Activated CD8-positive, alpha-beta memory T cell treated with anti-CD3 and anti-CD28 coated beads for 1 hour (primary cell): Measurements from ENCODE around the gene HPS4.
A peak's percentile ranks its signal among the peaks of the same experiment; 100 is the strongest.

Experiments used
- DNase-seq, 2 donors: peaks; one replicate each; pipeline ENCODE4 v3.0.0-alpha.2; 2020; ENCODE audit warnings: low read depth in 1 of 2; ENCODE audit errors: extremely low read depth in 1 of 2

HPS4 gene

GRCh38 chr22:26470807-26471206 lies 12.8 kb downstream of the HPS4 start:
- DNase-seq: no peak

DNA sequence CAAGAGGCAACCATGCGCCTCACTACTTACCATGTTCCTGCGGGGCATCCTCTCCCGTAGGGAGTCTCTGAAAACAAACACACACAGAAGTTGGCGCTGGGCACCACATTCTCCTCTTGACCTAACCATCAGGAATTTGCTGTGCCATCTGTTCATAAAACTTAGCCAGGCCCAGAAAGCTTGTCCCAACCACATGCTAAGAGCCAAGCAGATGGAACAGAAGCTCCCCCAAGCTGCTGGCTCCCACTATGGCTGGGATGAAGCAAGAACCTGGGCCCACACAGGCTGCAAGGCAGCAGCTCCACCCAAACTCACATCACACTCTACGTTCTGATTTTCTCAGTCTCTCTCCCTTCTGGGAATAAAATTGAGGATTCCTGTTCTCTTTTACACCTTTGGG lies 17.4 kb downstream of the HPS4 start:
- DNase-seq: no peak

- DNase-seq: no peak
Observed at GRCh38 chr22:26464312-26464711, 19.3 kb downstream of the HPS4 start.

GRCh38 chr22:26463688-26464087 lies 19.9 kb downstream of the HPS4 start:
- DNase-seq: no peak

DNA sequence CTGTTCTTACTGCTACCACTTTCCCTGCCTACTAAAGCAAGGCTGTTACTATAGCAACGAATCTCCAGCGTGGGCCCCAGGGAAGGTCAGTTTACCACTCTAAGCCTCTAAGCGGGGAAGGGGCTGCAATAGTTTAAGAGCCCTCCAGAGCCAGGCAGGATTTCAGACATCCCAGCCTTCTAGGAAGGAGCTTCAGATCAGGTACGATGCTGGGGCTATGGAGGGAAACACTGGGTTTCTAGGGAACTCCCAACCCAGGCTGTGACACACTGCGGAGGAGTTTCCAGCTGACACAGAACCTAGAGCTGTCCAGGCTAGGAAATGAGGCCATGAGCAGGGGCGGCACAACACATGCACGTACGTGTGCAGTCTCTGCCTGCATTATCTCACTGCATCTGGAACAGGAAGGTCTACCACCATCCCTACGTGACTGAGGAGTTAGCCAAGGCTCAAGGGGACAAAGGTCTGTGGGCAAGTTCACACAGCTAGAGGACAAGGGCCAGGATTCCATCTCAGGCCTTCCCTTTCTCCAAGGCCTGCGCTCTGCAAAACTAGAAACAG lies 20.4 kb downstream of the HPS4 start:
- no peak for DNase-seq

DNA sequence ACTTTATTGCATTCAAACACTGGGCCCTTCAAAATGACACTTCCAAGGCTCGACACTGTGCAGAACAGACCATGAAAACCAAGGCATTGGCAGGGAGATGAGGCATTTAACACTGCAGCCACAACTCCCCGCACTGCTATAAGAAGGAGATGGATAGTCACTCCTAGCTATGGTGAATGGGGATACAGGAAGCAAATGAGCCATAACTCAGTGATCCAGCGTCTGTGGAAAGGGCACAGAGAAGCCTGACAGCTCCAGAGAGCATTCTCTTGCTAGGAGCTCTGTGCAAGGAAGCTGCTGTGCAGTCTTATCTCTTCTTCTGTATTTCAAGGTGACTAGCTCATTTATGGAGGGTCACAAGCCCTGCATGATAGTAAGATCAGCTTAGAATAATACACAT lies 20.9 kb downstream of the HPS4 start:
- DNase-seq: no peak

DNA sequence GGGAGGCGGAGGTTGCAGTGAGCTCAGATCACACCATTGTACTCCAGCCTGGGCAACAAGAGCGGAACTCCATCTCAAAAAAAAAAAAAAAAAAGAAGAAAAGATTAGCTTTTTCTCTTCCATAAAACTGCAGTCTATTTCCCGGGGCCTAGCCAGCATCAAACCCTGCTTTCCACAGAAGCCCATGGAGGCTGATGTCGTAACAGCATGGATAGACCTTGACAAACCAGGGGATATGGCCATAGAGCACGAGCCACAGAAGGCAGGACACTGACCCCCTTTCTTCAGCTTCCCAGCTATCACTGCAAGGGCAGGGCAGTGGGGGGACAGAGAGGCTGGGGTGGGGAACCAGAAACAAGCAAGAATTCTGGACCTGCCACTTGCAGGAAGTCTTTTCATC lies 21.5 kb downstream of the HPS4 start:
- no peak for DNase-seq

DNA sequence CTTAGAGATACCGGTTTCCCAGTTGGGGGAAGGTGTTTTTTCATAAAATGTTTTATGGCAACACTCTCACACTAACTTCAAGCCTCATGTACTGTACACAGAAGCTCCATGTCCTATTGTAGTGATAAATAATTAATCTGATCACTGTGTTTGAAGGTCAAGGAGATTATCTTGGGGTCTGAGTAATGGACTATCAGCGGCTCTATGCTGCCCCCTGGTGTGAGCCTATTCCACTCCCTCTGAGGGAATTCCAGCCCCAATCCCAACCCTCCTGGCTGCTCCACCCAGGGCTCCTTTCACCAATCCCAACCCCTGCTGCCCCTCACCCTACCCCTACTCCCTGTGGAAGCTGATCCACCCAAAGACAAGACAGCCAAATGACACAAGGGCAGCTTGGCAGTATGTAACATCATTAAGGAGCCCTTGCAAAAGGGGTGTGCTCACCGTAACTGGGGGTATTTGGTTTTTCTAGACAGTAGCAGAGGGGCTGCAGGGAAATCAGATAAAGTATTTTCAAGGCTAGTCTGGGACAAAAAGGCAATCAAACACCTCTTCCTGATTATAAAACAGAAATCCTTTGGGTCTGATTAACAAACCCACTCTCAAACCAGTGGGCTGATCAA lies 22.3 kb downstream of the HPS4 start:
- peak in 1 of 2 donors; percentile 19 for DNase-seq

GRCh38 chr22:26460202-26460601 lies 23.4 kb downstream of the HPS4 start:
- no peak for DNase-seq

- DNase-seq: no peak
Observed at GRCh38 chr22:26457661-26458272, 25.8 kb downstream of the HPS4 start.

- no peak for DNase-seq
Observed at GRCh38 chr22:26453812-26454500, 29.6 kb downstream of the HPS4 start.

DNA sequence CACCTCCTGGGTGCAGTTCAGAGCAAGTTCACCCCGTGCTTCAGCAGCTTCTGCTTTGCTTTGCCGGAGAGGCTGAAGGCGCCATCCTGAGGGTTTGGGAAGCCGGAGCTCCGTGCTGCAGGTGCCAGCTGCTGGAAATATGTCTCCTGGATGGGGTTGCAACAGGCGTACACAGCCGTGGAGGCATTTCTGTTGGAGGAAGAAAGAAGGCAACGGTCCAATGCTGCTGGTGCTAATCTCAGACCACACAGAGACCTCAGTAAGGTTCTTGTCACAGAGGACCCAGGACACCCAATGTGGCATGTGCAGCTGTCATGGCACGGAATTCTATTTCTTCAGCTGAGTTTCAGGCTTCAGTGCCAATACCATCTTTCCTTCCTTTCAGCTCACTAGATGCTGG lies 30.4 kb downstream of the HPS4 start:
- no peak for DNase-seq

GRCh38 chr22:26452236-26453016 lies 31.2 kb downstream of the HPS4 start:
- no peak for DNase-seq

DNA sequence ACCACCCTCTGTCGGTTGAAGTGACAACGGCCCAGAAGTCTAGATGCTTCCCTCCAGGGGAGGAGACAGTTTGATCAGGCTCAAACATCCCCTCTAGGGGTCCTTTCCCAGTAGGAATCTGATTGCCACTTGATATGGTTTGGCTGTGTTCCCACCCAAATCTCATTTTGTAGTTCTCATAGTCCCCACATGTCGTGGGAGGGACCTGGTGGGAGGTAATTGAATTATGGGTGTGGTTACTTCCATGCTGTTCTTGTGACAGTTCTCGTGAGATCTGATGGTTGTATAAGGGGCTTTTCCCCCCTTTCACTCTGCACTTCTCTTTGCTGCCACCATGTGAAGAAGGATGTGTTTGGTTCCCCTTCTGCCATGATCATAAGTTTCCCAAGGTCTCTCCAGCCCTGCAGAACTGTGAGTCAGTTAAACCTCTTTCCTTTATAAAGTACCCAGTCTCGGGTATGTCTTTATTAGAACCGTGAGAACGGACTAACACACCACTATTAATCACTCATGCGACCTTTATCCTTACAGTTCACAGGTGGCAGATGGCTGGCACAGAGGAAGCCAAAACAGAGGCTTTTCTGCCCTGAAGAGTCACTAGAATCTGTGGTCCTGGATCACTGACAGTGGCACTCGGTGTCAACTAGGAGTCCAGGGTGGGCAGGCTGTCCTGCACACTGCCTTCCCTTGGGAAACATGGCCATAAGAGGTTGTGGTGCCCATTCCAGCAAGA lies 33.0 kb downstream of the HPS4 start:
- DNase-seq: no peak

DNA sequence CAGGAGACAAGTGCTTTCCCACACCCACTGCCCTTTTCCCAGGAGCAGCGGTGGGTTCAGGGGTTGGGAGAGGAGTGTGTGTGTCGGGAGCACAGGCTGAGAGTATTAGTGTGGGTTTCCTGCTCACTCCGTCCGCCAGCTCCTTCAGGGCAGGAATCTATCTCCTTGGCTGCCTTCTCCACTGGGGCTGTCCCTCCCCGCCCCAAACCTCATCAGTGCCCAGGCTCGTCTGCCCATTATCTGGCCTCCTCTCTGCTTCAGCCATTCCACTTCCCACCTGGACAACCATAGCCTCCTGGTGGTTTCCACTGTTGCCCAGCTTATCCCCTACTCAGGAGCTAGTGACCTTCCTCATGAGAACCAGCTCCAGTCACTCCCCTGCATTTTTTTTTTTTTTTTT lies 34.6 kb downstream of the HPS4 start:
- no peak for DNase-seq

DNA sequence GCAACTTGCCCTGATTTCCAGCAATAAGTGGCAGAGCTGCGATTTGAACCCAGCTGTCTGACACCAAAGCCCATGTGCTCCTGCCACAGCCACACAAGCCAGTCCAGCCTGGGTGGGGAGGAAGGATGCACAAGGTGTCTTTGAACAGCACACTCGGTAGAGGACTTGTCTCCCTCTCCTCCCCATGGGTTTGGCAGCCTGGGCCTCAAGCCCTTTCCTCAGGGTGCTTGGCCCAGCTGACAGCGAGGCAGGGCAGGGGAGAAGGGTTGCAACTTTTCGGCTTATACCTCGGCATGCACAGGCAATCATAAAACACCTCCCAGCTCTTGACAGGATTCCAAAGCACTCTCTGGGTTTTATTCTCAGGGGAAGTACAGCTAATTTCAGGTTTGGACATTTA lies 35.2 kb downstream of the HPS4 start:
- no peak for DNase-seq

DNA sequence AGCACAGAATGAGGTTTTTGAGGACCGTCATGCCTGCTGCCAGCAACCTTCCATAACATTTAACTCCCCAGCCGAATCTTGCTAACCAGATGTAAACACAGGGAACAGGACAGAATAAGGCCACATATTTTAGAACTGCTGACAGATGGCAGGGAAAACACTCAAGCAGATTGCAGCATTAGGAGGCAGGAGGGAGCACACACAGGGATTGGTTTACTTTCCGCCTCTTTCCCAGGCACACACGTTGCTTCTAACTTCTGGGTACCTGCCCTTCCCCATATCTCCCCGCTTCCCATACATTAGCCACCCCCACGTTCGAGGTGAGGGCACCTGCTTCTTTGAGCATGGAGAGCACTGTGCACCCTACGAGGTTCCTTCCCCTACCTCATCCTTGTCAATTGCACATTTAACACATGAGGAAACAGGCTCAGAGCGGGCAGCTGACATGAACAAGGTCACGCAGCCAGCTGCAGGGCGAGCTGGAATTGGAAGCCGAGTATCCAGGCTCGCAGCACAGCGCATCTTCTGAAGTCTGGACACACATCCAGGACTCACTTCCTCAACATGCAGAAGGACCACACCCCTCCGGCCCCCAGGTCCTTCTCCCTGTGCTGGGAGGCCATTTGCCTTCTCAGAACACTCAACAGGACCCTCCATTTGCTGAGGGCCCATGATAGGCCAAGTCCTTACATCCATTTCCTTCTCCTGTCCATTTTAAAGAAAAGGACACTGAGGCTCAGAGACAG lies 35.8 kb downstream of the HPS4 start:
- no peak for DNase-seq

- no peak for DNase-seq
Observed at GRCh38 chr22:26446808-26447515, 36.6 kb downstream of the HPS4 start.

- no peak for DNase-seq
Observed at GRCh38 chr22:26445577-26446275, 37.9 kb downstream of the HPS4 start.
